Spleen (tissue), 7 donors: ENCODE measurements around the gene TPO.

Source experiments
- CTCF ChIP-seq, 11 experiments: fragments of 200-600 bp in 7 of 11; fragments of 450-650 bp in 4 of 11; sonication (generic) in 4 of 11; IDR thresholded peaks in 8 of 11; conservative IDR thresholded peaks in 3 of 11; 1 replicate in 7 of 11; 2 replicates in 4 of 11; pipeline versions ENCODE4 v1.4.0 to v1.8.0; 2016 to 2021; ENCODE audit warnings: antibody characterized with exemption in 11 of 11, inconsistent platforms in 4 of 11, mild to moderate bottlenecking in 1 of 11
- POLR2AphosphoS5 ChIP-seq, 3 donors: sonication (generic); formaldehyde crosslinking; IDR thresholded peaks; one replicate each; pipeline ENCODE4 v1.5.1; 2017; ENCODE audit warnings: antibody characterized with exemption in 3 of 3
- donor health status: DM: no; HTN: no; CAD: no; lungs with moderate emphysema.
- donor health status: DM: no; HTN: no; CAD: no.
- donor health status: DM: no; HTN: no; CAD: no.

- TF ChIP-seq CTCF (IDR thresholded peaks at IDR 0.05 in 8 of 11, conservative IDR thresholded peaks at IDR 0.05 in 3 of 11) (no peak), POLR2AphosphoS5 (IDR thresholded peaks at IDR 0.05) (peak in 1 of 3 donors; percentile 33)
Observed at GRCh38 chr2:1477196-1478040, 64.2 kb downstream of the TPO start.
